ENCODE measurements around the gene VAPB. TPM values are rescaled to one million over a fixed set of nuclear protein-coding genes. Genes with fewer than 3 reads are reported as not detected.

The VAPB gene
- total RNA-seq, 1 donor = 15.1 TPM

GRCh38 chr20:58433759-58434158 lies 44.7 kb downstream of the VAPB start:
- DNase-seq (ENCODE audit: low read depth) = peak; percentile 75
- no peak for TF ChIP-seq CTCF (IDR thresholded peaks at IDR 0.05; ENCODE audit: insufficient read depth, low read depth, low read length)
- H3K4me3 ChIP-seq (ENCODE audit: low read depth, low read length) = no peak overlapping the region

- no peak for TF ChIP-seq CTCF (IDR thresholded peaks at IDR 0.05; ENCODE audit: insufficient read depth, low read depth, low read length)
- no peak overlapping the region for H3K4me3 ChIP-seq (ENCODE audit: low read depth, low read length)
- DNase-seq (ENCODE audit: low read depth) = no peak
Measured at GRCh38 chr20:58434326-58434725, 45.3 kb downstream of the VAPB start.

GRCh38 chr20:58435237-58435636 lies 46.2 kb downstream of the VAPB start:
- no peak for TF ChIP-seq CTCF (IDR thresholded peaks at IDR 0.05; ENCODE audit: insufficient read depth, low read depth, low read length)
- DNase-seq (ENCODE audit: low read depth) = no peak
- no peak overlapping the region for H3K4me3 ChIP-seq (ENCODE audit: low read depth, low read length)

- H3K4me3 ChIP-seq (ENCODE audit: low read depth, low read length) = no peak overlapping the region
- no peak for DNase-seq (ENCODE audit: low read depth)
- TF ChIP-seq CTCF (IDR thresholded peaks at IDR 0.05; ENCODE audit: insufficient read depth, low read depth, low read length) = no peak
Measured at GRCh38 chr20:58436868-58437645, 48.0 kb downstream of the VAPB start.

- DNase-seq (ENCODE audit: low read depth) = no peak
- no peak overlapping the region for H3K4me3 ChIP-seq (ENCODE audit: low read depth, low read length)
- TF ChIP-seq CTCF (IDR thresholded peaks at IDR 0.05; ENCODE audit: insufficient read depth, low read depth, low read length) = no peak
Measured at GRCh38 chr20:58438970-58439808, 50.2 kb downstream of the VAPB start.

GRCh38 chr20:58440021-58440767 lies 51.2 kb downstream of the VAPB start:
- no peak for TF ChIP-seq CTCF (IDR thresholded peaks at IDR 0.05; ENCODE audit: insufficient read depth, low read depth, low read length)
- no peak overlapping the region for H3K4me3 ChIP-seq (ENCODE audit: low read depth, low read length)
- no peak for DNase-seq (ENCODE audit: low read depth)
